ENCODE measurements around the gene IL36G.
"Not testable (repeated sequence)": the region's sequence is repeated elsewhere in the genome, so short reads cannot be mapped to it uniquely, and the experiment has no call there.

The IL36G gene

DNA sequence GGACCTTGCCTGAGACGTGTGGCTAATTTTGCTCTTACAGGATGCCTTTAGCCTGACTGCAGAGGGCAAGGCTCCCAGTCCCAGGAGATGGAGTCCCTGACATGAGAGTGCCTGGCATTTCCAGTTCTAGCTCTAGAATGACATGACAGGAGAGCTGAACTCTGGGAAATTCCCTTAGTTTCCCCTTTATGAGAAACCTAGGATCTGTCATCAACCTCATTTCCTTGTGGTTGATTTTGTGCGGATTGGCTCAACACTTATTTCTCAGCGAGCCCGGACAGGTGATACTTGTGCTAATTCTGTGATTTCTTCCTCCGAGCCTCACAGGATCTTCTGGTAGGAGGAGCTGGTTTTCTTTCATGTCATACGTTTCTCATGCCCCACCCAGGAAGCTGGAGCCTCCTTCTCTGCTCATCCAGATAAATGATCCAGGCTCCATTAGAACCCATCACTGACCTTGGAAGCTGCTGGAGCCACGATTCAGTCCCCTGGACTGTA, at the start of gene IL36G:
Gene IL36G, plus strand, starts transcription at position 448 of the 498 bp plus-strand sequence. CDS start 633 bp downstream, outside the sequence.
- no peak for DNase-seq (ENCODE audit: low read depth in 2 of 3, low spot score in 2 of 3)

DNA sequence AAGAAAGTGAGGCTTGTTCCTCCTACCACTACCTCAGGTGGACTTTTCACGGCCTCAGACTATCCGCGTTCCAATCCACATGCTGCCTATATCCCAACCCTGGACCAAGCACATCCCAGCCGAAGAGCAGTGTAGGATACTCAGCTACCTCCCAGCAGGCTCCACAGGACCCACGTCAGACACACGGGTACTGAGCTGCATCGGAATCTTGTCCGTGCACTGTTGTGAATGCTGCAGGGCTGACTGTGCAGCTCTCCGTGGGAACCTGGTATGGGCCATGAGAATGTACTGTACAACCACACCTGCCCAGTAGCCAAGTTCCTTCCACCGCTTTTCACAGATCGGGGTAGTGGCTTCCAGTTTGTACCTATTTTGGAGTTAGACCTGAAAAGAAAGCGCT, 44.5 kb upstream of the IL36G start:
- no peak for DNase-seq (ENCODE audit: low read depth in 2 of 3, low spot score in 2 of 3)

DNA sequence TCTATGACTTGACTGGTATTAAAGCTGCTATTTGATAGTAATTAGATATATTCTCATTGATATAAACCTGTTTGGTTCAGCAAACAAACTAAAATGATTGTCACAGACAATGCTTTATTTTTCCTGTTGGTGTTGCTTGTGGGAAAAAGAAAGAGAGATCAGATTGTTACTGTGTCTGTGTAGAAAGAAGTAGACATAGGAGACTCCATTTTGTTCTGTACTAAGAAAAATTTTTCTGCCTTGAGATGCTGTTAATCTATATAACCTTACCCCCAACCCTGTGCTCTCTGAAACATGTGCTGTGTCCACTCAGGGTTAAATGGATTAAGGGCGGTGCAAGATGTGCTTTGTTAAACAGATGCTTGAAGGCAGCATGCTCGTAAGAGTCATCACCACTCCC, 43.7 kb upstream of the IL36G start:
- DNase-seq (ENCODE audit: low read depth in 2 of 3, low spot score in 2 of 3): not testable (repeated sequence)

DNA sequence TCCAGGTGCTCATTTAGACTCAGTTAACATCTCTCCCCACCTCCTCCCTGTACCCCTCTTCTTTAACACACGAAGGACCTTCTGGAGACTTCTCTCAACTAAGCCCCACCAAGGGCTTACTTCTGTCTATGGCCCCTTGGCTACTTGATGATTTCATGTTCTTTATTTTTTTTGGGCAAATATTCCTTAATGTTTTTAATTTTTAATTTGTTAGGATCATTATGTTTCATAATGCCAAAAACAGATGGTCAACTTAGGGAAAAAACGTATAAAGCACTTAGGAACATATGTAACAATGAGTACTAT, 40.9 kb upstream of the IL36G start:
- no peak for DNase-seq (ENCODE audit: low read depth in 2 of 3, low spot score in 2 of 3)

DNA sequence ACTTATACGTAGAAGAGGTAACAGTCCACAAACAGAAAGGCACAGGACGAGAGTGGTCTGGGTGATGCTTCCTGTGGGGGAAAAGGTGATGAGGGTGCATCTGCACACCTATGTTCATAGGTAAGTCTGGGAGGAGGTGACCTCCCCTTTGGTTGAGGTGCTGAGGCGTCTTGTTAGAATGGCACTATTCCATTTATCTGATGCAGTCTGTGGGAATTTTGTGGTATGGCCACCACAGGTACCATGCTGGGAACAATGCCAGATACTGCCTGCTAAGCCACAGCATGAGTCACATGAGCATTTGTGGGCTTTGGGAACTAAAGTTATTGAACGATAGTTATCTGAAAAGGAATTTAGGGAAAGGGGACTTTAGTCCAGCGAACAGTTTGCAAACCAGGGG, 38.9 kb upstream of the IL36G start:
- DNase-seq (ENCODE audit: low read depth in 2 of 3, low spot score in 2 of 3): no peak

DNA sequence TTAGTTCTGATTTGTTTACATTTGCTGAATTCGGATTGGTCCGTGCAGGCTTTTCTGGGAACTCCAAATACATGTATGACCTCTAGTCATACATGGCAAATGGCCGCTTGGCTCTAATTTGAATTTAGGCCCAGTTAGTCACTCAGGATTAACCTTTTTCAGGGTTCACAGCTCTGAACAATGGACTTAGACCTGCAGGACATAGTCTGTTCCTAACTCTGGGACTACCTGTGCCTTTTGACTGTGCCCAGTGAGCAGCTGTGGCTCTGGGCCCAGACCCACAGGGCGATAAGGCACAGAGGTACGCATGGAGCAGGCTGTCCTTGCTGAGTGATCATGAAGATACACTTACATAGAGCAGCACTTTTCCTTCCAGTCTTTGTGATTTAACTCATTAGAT, 38.4 kb upstream of the IL36G start:
- DNase-seq (ENCODE audit: low read depth in 2 of 3, low spot score in 2 of 3): no peak

DNA sequence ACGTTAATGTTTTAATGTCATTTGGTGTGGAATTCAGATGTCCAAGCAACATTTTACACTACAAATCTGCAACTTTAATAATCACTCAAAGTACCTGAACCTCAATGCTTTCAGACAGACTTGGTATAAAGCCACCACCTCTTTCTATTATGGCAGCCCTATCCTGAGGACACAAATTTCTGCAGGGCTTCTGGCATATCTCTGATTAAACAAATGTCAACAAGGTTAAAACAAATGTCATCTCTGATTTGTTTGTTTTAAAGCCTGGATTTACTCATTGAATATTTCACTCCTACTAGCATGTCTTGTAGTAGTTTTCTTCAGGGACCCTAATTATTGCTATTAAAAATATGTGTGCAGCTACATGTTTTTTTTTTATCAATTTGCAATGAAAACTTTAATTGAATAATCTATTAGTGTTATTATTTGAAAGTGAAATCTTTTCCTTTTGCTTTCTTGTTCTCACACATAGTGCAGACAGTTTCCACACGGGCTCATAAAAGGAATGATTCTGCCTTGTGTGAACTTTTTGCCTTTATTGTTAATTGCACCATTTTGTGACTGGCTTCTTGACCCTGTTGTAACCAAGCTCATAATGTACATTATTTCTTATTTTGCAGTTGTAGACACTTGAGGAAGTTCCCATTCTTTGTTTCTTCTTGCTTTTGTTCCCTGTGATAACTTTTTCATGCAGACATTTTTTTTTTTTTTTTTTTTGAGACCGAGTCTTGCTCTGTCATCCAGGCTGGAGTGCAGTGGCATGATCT, 36.8 kb upstream of the IL36G start:
- DNase-seq (ENCODE audit: low read depth in 2 of 3, low spot score in 2 of 3): no peak

DNA sequence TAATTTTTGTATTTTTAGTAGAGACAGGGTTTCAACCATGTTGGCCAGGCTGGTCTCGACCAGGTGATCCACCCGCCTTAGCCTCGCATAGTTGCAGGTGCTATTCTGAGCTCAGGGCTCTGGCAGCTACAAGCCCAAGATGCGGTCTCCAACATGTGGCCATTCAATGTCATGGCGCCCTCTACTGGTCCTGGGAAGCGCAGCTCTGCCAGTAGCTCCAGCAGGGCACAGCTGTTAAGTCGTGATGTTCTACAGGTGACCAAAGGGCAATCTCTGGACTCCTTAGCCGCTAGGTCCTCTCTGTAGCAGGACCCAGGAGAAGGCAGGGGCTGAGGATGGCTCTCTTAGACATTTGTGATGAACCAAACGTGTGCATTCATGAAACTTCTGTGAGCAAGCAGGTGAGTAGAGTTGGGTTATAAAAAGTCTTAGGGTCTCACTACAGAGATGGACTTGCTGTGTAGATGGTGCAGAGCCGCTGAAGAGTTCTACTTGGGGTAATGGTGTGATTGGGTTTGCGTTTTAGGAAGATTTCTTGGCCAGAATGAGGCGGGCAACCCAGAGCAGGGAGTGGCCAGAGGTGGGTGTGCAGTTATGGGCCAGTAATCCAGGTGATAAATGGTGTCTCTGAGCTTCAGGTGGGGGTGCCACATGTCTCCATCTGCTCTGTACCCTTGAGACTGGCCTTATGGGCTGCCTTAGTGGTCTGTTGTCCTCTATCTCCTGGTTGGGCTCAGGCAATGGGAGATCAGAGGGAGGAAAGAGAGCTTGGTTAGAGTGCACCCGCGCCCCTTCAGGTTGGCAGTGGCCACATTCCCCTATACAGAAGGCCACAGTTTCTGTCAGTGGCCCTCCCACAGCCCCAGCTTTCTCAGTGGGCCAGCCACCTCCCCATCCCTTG, 35.8 kb upstream of the IL36G start:
- DNase-seq (ENCODE audit: low read depth in 2 of 3, low spot score in 2 of 3): peak; percentile 23 to 67 (median 36)

DNA sequence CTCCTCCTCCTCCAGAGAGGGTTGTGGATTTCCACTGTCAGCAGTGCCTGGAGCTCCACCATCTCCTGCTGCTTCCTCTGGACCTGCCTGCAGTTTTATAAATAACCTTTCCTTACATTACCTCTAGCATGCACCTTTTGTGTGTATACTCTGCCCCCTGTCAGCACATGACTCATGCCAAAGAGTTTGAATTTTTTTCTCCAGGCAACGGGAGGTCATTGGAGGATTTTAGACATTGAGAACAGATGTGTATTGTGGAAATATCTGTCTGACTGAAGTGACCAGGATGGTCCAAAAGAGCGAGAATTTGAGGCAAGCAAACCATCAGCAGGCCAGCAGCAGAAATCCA, 35.2 kb upstream of the IL36G start:
- no peak for DNase-seq (ENCODE audit: low read depth in 2 of 3, low spot score in 2 of 3)

DNA sequence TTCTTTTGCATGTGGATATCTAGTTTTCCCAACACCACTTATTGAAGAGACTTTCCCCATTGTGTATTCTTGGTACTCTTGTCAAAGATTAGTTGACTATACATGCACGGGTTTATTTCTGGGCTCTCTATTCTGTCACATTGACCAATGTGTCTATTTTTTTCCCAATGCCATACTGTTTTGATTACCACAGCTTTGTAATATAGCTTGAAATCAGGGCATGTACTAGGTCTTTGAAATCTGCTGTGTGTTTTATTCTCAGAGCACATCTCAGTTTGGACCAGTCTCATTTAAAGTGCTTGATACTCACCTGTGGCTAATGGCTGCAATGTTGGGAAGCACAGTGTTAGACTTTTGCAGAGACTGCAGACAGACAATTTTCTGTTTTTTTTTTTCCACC, 32.8 kb upstream of the IL36G start:
- DNase-seq (ENCODE audit: low read depth in 2 of 3, low spot score in 2 of 3): no peak

DNA sequence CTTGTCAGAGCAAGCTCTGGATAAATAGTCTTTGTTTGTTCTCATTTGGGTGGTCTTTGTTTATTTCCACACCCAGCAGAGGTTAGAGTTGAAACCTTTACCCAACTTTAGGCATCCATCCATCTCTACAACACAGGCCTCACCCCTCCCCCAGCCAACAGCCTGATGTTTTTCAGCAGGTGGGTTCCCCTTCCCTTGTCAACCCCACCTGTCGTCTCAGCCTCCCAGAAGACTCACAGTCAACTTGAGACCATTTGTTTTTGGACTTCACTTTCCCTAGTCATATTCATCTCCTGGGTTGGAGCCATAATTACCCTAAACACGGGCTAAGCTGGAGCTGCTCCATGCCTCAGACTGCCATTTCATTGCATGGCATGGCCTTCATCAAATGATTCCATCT, 31.7 kb upstream of the IL36G start:
- DNase-seq (ENCODE audit: low read depth in 2 of 3, low spot score in 2 of 3): no peak

DNA sequence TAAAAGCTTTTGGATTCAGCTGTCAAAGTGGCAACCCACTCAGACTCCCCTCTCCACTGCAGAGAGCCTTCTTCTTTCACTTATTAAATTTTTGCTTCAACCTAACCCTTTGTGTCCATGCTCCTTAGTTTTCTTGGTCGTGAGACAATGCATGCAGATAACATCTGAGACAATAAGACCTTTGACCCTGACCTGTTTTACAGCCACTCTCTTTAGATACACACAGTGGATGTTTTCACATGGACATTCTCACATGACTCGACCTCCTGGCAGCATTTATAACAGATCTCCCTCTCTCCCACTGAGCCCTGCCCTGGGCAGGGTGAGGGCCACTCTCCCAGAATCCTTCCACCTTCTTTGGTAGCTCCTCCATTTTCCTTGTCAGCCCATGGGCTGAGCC, 30.4 kb upstream of the IL36G start:
- no peak for DNase-seq (ENCODE audit: low read depth in 2 of 3, low spot score in 2 of 3)

DNA sequence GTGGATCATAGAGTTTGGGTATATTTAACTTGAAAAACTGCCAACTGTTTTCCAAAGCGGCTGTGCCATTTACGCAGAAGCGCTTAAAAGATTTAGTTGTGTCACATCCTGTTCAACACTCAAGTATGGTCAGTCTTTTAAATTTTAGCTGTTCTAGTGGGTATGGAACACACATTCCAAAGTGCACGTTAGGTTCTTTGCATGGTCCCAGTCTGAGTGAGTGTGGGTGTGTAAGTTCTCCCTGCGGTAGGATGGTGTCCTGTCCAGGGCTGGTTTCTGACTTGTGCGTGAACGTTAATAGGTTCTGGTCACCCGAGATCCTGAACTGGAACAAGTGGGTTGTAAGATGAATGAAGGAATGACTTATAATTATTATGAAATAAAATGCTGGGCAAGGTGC, 28.4 kb upstream of the IL36G start:
- no peak for DNase-seq (ENCODE audit: low read depth in 2 of 3, low spot score in 2 of 3)

DNA sequence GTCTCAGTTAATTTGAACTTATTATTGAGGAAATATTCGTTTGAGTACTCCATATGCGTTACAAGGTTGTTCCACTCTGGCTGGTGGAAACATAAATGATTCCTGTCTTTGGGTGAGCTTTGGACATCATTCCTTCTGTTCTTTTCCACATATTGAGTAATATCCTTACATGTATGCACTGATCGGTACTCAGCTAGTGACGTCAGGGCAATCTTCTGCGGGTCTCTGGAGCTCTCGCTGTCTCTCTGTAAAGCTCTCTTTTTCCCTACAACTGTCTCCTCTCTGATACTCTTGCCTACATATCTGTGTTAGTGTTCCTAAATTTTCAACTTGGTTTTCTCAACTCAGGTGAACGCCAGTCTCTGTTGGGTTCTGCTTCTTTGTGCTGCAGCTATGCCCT, 23.4 kb upstream of the IL36G start:
- DNase-seq (ENCODE audit: low read depth in 2 of 3, low spot score in 2 of 3): no peak

DNA sequence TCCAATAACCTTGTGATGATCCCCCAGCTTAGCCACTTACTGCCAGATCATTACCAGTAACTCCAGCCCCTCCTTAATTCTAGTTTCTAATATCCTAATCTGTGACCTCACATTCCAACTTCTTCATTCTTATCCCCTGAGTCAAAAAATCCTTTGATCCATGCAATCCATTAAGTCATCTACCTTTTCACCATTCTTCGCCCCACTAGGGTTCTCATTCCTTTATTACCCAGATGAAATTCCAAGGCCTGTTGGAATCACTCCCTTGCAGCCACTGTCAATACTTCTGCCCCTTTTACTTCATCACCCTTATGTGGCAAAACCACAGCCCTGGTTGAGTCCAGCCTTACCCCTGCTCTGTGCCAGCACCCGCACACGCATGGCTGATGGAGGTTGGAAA, 20.3 kb upstream of the IL36G start:
- no peak for DNase-seq (ENCODE audit: low read depth in 2 of 3, low spot score in 2 of 3)

DNA sequence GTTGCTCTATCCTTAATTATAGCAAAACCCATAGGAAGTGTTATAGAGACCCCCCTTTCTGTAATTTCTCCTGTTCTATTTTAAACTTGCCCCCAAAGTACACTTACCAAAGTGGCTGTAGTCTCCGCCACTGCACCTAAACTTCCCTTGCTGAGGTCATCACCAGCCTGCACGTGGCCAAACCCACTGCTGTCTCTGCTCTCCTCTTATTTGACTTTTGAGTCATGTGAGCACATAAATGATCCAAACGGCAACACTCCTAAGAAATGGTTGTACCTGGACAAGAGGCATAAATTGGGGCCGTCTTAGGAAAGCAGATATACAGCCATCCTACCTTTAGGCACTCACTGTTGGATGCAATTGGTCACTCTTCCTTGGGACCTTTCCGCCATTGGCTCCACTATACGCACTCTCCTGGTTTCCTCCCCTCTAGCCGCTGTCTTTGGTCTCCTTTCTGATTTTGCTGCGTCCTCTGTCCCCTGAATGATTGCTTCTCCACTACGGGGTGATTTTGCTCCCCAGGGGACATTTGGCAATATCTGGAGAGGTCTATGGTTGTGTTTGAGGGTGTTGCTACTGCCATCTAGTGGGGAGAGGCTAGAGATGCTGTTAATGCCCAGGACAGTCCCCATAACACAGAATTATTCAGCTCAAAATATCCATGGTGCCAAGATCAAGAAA, 19.2 kb upstream of the IL36G start:
- DNase-seq (ENCODE audit: low read depth in 2 of 3, low spot score in 2 of 3): no peak

DNA sequence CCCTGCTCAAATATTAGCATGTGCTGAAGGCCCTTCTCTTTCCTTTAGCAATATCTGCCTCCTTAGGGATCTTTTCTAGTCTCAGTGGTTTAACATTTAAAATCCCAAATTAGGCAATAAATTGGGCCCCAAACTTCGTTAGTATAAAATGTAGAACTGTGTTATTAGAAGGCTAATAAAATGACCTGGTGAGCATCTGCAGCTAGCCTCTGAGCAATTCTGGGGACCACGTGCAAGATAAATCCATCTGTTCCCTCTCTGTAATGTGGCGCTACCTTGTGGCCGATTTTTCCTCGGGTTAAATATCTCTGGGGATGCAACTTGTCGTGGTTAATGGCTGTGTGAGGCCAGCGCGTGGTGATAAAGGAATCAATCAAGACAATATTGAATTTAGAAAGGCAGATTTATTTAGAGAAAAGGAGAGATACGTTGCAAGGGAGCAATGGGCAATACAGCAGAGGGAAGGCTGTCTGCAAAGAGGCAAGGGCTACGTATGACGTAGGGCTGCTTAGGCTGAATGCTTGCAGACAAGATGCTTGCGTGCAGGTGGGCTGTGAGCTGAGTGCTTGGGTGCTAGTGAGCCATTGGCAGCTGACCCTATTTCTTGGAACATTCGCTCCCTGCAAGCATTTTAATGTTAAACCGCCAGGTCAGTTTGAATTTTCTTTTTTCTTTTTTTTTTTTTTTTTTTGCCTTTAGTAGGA, 18.5 kb upstream of the IL36G start:
- DNase-seq (ENCODE audit: low read depth in 2 of 3, low spot score in 2 of 3): no peak

DNA sequence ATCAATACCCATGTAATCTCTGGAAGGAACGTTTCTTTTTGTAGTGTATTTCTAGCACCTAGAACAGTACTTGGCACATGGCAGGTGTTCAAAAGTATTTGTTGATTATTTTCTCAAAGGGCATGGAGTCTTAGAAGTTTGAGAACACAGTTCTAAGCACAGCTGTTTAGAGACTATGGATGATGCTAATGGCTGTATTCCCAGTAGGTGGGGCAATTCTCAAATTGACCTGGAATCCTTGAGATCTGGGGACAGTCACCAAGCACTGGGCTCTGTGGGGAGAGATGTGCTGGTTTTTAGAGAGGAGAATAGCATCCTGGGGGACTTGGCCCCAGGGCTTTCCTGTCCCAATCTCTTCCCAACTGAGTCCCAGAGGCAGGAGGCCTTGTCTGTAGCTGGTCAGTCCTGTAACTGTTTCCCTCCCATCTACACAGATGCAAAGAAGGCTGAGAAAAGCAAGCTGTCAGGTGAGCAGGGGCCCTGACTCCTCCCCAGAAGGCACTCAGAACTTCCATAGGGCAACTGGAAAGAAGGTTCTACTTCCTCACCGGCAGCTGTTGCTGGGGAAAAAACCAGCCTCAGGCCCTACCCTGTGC, 17.5 kb upstream of the IL36G start:
- DNase-seq (ENCODE audit: low read depth in 2 of 3, low spot score in 2 of 3): no peak

DNA sequence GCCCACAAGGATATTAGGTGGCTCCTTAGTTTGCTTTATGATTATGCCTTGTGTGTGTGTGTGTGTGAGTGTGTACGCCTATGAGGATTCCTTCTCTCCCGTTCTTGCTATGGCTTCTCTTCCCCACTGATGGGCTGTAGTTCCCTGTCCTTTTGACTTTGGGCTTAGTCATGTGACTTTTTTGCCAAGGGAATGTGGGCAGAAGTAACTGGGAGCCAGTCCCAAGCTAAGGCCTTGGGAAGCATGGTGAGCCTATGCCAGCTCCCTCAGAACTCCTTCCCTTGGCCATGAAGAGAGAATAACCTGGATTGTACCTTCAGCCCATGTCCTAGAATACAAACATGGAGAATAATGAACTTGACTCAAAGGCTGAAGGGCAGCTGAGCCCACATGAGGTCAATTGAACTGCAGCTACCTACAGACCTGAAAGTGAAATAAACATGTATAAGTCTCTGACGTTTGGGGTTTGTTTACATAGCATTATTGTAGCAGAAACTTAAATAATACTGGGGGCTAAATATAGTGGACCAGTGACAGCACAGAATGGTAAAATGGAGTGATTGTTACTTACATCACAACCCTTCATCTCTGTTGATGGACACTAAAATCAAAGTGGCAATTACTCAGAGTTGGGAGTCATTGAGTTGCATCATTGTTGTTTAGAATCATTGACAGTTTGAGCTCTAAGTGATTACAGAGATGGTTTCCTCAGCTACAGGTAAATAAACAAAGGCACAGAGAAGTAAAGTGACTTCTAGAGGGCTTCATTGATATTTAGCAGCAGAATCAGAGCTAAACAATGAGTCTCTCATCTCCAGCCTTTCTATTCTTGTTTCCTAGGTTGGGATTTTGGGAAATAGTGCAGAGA, 15.3 kb upstream of the IL36G start:
- DNase-seq (ENCODE audit: low read depth in 2 of 3, low spot score in 2 of 3): no peak

DNA sequence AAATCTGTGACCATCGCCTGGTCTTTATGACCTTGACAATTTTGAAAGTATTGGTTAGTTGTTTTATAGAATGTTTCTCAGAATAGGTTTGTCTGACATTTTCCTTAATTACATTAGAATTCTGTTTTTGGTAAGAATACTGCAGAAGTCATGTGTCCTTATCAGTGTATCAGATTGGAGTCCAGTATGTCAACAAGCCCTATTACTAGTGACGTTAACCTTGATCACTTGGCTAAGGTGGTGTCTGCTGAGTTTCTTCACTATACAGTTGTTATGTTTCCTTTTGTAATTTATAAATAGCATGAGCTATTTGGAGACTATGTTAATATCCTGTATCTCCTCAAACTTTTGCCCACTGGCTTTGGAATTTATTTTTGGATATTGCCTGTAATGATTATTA, 10.8 kb upstream of the IL36G start:
- no peak for DNase-seq (ENCODE audit: low read depth in 2 of 3, low spot score in 2 of 3)

All from activated CD8-positive, alpha-beta memory T cell treated with anti-CD3 and anti-CD28 coated beads for 48 hours (primary cell).